SK-N-SH (cell line): ENCODE results near the gene SLC35E2B.

Experiments used
- CHD2 ChIP-seq: fragments of 150-350 bp; IDR thresholded peaks from 2 replicates; pipeline ENCODE4 v1.6.1; 2018; ENCODE audit warnings: low read length; ENCODE audit not compliant: partially characterized antibody
- EP300 ChIP-seq, 2 experiments: IDR thresholded peaks; 2 replicates each; pipeline versions ENCODE4 v1.4.0 to v1.6.1; 2012; ENCODE audit warnings: borderline replicate concordance in 1 of 2, low read depth in 1 of 2, low read length in 1 of 2
- POLR2AphosphoS5 ChIP-seq: IDR thresholded peaks from 2 replicates; pipeline ENCODE4 v1.6.1; 2012; ENCODE audit warnings: low read depth, low read length
- RFX5 ChIP-seq: IDR thresholded peaks from 2 replicates; pipeline ENCODE4 v1.6.1; 2012; ENCODE audit warnings: mild to moderate bottlenecking, improper control_type of control experiment, low read length
- RXRA ChIP-seq: IDR thresholded peaks from 2 replicates; pipeline ENCODE4 v1.4.0; 2012; ENCODE audit warnings: low read depth, mild to moderate bottlenecking, borderline replicate concordance
- TAF1 ChIP-seq: IDR thresholded peaks from 2 replicates; pipeline ENCODE4 v1.6.1; 2012; ENCODE audit warnings: low read depth, mild to moderate bottlenecking, low read length, moderate library complexity, borderline replicate concordance
- YY1 ChIP-seq: IDR thresholded peaks from 2 replicates; pipeline ENCODE4 v1.4.0; 2012; ENCODE audit warnings: low read depth, mild to moderate bottlenecking
- TF ChIP-seq, protein P1 (sequence below): fragments of 200-600 bp; sonication (generic); IDR thresholded peaks from 2 replicates; pipeline ENCODE4 v1.6.1; 2017; ENCODE audit warnings: antibody characterized with exemption, mild to moderate bottlenecking, moderate library complexity

DNA sequence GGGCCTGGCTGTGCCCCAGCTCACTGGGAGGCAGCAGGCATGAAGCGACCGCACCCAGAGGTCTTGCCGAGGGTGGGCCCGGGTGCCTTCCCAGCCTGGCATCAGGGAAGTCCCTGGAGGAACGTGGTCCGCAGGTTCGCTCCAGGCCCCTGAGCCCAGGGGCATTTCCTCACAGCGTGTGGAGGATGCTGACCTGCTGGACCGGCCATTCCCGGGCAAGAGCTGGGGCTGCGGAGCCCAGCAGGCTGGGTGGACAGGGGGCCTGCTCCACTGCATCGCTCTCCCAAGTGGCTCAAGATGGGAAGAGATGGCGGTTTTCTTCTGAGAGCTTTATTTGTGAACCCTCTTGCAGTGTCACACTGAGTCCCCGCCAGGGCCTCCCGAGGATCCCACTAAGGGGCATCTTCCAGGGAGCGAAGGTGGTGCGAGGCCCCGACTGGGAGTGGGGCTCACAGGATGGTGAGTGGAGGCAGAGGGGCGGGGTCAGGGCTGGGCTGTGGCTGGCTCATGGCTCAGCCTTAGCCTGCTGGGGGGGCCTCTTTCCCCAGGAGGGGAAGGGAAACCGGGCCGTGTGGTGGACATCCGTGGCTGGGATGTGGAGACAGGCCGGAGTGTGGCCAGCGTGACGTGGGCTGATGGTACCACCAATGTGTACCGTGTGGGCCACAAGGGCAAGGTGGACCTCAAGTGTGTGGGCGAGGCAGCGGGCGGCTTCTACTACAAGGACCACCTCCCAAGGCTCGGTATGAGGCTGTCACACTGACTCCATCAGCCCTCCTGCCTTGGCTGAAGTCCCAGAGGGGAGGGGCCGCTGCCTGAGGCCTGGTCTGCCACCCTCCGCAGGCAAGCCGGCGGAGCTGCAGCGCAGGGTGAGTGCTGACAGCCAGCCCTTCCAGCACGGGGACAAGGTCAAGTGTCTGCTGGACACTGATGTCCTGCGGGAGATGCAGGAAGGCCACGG lies 67.9 kb downstream of the SLC35E2B start:
- TF ChIP-seq, protein P1, sequence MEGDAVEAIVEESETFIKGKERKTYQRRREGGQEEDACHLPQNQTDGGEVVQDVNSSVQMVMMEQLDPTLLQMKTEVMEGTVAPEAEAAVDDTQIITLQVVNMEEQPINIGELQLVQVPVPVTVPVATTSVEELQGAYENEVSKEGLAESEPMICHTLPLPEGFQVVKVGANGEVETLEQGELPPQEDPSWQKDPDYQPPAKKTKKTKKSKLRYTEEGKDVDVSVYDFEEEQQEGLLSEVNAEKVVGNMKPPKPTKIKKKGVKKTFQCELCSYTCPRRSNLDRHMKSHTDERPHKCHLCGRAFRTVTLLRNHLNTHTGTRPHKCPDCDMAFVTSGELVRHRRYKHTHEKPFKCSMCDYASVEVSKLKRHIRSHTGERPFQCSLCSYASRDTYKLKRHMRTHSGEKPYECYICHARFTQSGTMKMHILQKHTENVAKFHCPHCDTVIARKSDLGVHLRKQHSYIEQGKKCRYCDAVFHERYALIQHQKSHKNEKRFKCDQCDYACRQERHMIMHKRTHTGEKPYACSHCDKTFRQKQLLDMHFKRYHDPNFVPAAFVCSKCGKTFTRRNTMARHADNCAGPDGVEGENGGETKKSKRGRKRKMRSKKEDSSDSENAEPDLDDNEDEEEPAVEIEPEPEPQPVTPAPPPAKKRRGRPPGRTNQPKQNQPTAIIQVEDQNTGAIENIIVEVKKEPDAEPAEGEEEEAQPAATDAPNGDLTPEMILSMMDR = no peak
- TF ChIP-seq RFX5 = no peak
- TF ChIP-seq CHD2 = no peak
- TF ChIP-seq EP300 (IDR thresholded peaks at IDR 0.05; ENCODE audit: borderline replicate concordance in 1 of 2, low read depth in 1 of 2, low read length in 1 of 2) = no peak
- no peak for TF ChIP-seq POLR2AphosphoS5
- no peak for TF ChIP-seq TAF1
- TF ChIP-seq RXRA = no peak
- no peak for TF ChIP-seq YY1
